ENCODE results near the gene NTHL1.

Gene NTHL1

GRCh38 chr16:2040787-2041522 is 6.7 kb downstream of the NTHL1 start:
- no peak for DNase-seq (ENCODE audit: low read depth)
- TF ChIP-seq, protein P1, sequence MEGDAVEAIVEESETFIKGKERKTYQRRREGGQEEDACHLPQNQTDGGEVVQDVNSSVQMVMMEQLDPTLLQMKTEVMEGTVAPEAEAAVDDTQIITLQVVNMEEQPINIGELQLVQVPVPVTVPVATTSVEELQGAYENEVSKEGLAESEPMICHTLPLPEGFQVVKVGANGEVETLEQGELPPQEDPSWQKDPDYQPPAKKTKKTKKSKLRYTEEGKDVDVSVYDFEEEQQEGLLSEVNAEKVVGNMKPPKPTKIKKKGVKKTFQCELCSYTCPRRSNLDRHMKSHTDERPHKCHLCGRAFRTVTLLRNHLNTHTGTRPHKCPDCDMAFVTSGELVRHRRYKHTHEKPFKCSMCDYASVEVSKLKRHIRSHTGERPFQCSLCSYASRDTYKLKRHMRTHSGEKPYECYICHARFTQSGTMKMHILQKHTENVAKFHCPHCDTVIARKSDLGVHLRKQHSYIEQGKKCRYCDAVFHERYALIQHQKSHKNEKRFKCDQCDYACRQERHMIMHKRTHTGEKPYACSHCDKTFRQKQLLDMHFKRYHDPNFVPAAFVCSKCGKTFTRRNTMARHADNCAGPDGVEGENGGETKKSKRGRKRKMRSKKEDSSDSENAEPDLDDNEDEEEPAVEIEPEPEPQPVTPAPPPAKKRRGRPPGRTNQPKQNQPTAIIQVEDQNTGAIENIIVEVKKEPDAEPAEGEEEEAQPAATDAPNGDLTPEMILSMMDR (conservative IDR thresholded peaks at IDR 0.05; ENCODE audit: low read depth, low read length), result no peak
- no peak overlapping the region for H3K4me3 ChIP-seq (ENCODE audit: low read length)

- TF ChIP-seq, protein P1 (conservative IDR thresholded peaks at IDR 0.05; ENCODE audit: low read depth, low read length), result no peak
- DNase-seq (ENCODE audit: low read depth), result no peak
- no peak overlapping the region for H3K4me3 ChIP-seq (ENCODE audit: low read length)
Measured at GRCh38 chr16:2040041-2040786, 7.4 kb downstream of the NTHL1 start.

DNA sequence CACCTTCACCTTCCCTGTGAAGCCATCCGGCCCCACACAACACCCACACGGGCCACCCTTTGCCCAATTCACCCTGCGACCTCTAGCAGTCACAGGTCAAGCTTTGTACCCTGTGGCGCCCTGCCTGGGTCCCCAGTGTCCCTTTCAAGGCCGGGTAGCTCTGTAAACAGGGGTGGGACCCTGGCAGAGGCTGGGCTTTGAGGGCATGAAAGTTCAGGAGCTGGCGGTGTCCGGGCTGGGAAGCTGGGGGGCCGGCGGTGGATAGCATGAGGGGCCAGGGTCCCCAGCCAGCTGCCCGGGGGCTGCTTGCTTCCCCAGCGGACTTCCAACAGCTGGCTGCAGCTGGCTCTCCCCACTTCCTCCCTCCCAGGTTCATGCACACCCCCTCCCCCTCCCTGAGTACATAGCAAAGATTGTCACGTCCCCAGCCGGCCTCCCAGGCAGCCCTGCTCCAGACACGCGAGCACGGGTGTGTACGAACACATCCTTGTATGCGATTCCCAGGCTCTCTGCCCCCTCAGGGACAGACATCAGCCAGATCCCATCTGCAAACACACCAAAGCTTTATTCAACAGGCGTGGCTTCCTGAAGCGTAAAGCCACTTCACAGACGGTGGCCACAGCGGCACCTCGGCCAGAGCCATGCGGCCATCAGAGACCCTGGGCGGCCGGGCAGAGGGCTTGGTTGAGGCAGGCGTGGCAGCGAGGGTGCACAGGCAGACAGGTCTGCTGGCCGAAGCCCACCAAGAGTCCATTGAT is 8.2 kb downstream of the NTHL1 start:
- DNase-seq (ENCODE audit: low read depth), result no peak
- H3K4me3 ChIP-seq (ENCODE audit: low read length), result no peak overlapping the region

DNA sequence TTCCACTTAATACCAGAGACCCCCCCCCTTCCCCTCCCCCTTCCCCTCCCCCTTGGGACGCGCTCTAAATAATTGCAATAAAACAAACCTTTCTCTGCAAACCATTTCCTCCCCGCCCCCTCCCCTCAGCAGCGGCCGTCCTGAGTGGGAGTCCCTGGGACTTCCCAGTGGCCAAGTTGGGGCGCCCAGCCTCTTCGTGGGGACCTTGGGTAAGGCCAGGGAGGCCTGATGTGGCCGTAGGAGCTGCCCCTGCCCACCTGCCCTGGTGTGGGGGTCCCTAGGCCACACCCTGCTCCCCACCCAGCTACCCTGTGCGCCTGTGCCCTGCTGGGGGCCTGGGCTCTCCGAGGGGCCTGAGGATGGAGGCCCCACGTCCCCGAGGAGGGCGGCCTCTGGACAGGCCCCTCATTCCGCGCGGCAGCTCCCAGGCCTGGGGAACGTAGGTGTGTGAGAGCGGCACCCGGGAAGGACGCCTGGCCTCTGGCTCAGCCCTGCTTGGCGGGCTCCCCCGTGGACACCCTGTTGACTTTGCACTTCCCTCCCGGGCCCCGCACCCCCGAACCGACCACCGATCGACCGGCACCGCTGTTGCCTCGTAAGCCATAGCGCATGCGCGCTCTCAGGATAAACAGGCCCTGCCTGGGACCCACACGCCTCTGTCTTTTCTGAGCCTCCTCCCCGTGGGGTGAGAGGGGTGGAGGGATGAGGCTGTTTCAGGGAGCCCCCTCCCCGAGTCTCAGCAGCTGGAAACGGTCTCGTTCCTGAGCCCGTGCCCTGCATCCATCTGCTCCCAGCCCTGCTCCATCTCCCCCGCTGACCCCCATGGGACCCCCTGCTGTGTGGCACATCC is 9.0 kb downstream of the NTHL1 start:
- TF ChIP-seq, protein P1 (conservative IDR thresholded peaks at IDR 0.05; ENCODE audit: low read depth, low read length), result no peak
- DNase-seq (ENCODE audit: low read depth), result no peak
- H3K4me3 ChIP-seq (ENCODE audit: low read length), result no peak overlapping the region

More for the DNA sequence above, 8.2 kb downstream of the NTHL1 start:
- TF ChIP-seq, protein P1 (conservative IDR thresholded peaks at IDR 0.05; ENCODE audit: low read depth, low read length), result no peak

DNA sequence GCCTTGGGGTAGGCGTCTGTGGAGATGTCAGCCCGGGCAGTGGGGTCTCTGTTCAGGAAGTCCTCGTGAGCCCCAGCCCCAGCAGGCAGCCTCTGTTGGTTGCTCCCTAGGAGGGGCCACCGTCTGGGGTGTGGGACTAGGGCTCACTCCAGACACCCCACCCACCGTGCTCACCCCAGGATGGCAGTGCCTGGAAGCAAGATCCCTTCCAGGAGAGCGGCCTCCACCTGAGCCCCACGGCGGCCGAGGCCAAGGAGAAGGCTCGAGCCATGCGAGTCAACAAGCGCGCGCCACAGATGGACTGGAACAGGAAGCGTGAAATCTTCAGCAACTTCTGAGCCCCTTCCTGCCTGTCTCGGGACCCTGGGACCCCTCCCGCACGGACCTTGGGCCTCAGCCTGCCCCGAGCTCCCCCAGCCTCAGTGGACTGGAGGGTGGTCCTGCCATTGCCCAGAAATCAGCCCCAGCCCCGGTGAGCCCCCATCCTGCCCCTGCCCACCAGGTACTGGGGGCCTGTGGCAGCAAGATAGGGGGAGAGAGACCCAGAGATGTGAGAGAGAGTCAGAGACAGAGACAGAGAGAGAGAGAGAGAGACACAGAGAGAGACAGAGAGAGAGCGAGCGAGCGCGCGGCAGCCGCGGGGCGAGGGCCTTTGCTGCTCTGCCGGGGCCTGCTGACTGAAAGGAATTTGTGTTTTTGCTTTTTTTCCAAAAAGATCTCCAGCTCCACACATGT is 9.8 kb downstream of the NTHL1 start:
- no peak for DNase-seq (ENCODE audit: low read depth)
- TF ChIP-seq, protein P1 (conservative IDR thresholded peaks at IDR 0.05; ENCODE audit: low read depth, low read length), result no peak
- H3K4me3 ChIP-seq (ENCODE audit: low read length), result no peak overlapping the region

- TF ChIP-seq, protein P1 (conservative IDR thresholded peaks at IDR 0.05; ENCODE audit: low read depth, low read length), result no peak
- no peak overlapping the region for H3K4me3 ChIP-seq (ENCODE audit: low read length)
- DNase-seq (ENCODE audit: low read depth), result no peak
Measured at GRCh38 chr16:2037115-2037514, 10.5 kb downstream of the NTHL1 start.
